ENCODE data around the gene SEZ6L2.
"Not testable (repeated sequence)": the region's sequence is repeated elsewhere in the genome, so short reads cannot be mapped to it uniquely, and the experiment has no call there.

SEZ6L2 gene

DNA sequence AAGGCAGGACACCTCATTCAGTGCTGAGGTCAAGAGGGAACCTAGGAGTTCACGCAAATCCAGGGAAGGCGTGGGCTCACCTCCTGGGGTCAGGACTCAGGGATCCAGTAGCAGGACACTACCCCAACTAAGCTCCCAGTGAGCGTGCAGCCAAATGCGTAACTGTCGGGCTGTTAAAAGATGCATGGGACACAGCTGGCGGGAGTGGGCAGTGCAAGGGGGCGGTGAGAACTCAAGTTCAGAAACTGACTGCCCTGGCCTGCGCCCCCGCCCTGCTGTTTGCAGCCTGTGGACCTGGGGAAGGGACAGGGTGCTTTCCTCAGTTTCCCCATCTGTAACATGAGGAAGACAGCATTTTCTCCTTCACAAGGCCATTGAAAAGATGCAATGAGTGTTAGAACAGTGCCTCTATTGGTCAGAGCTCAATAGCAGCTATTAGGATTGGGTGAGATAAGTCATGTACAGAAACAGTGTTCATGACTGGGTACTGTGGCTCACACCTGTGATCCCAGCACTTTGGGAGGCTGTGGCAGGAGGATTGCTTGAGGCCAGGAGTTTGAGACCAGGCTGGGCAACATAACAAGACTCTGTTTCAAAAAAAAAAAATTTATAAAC, 56.5 kb downstream of the SEZ6L2 start:
- peaks cover 51 to 93% of the 10 kb centered on the region in 2 donors for H3K36me3 ChIP-seq (ENCODE audit: control insufficient read depth in 1 of 2, insufficient read depth in 2 of 2, low read length in 2 of 2)
- no peak overlapping the region for H3K9ac ChIP-seq (ENCODE audit: low read depth in 1 of 2, low read length in 2 of 2)
- no peaks in the 10 kb centered on the region for H3K4me1 ChIP-seq (ENCODE audit: control insufficient read depth in 1 of 2, insufficient read depth in 2 of 2, low read length in 2 of 2)
- no peak overlapping the region for H3K4me3 ChIP-seq (ENCODE audit: low read depth in 1 of 2, low read length in 2 of 2)
- no peaks in the 10 kb centered on the region for H3K9me3 ChIP-seq (ENCODE audit: control insufficient read depth in 1 of 2, low read length in 2 of 2)
- H3K27me3 ChIP-seq (ENCODE audit: control insufficient read depth in 1 of 2, insufficient read depth in 2 of 2, low read length in 2 of 2), result no peaks in the 10 kb centered on the region
- no peak overlapping the region for H3K27ac ChIP-seq (ENCODE audit: low read depth, low read length)

DNA sequence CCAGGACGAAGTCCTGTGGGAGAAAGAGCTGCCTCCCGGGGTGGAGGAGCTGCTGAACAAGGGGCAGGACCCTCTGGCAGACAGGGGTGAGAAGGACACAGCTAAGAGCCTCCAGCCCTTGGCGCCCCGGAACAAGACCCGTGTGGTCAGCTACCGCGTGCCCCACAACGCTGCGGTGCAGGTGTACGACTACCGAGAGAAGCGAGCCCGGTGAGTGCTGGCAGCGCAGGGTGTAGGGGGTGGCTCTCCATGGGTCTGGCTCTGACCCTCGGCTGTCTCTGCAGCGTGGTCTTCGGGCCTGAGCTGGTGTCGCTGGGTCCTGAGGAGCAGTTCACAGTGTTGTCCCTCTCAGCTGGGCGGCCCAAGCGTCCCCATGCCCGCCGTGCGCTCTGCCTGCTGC, 57.7 kb downstream of the SEZ6L2 start:
- Histone ChIP-seq H3K9me3 (ENCODE audit: control insufficient read depth in 1 of 2, low read length in 2 of 2) (no peaks in the 10 kb centered on the region), H3K27ac (ENCODE audit: low read depth, low read length) (no peak overlapping the region), H3K4me3 (ENCODE audit: low read depth in 1 of 2, low read length in 2 of 2) (no peak overlapping the region), H3K27me3 (ENCODE audit: control insufficient read depth in 1 of 2, insufficient read depth in 2 of 2, low read length in 2 of 2) (no peaks in the 10 kb centered on the region), H3K4me1 (ENCODE audit: control insufficient read depth in 1 of 2, insufficient read depth in 2 of 2, low read length in 2 of 2) (no peaks in the 10 kb centered on the region), H3K36me3 (ENCODE audit: control insufficient read depth in 1 of 2, insufficient read depth in 2 of 2, low read length in 2 of 2) (peaks cover 55 to 94% of the 10 kb centered on the region in 2 donors), H3K9ac (ENCODE audit: low read depth in 1 of 2, low read length in 2 of 2) (no peak overlapping the region)

DNA sequence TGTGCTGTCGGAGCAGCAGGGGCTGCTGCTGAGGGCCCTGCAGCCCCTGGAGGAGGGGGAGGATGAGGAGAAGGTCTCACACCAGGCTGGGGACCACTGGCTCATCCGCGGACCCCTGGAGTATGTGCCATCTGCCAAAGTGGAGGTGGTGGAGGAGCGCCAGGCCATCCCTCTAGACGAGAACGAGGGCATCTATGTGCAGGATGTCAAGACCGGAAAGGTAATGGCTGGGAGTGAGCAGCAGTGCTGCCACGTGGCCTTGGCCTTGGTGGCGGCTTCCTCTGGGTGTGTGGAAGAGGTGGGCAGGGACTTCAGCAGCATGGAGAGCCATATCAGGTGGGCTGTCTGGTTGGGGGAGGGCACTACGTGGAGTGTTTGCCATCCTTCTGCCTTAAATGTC, 59.1 kb downstream of the SEZ6L2 start:
- Histone ChIP-seq H3K4me3 (ENCODE audit: low read depth in 1 of 2, low read length in 2 of 2) (no peak overlapping the region), H3K27me3 (ENCODE audit: control insufficient read depth in 1 of 2, insufficient read depth in 2 of 2, low read length in 2 of 2) (no peaks in the 10 kb centered on the region), H3K9ac (ENCODE audit: low read depth in 1 of 2, low read length in 2 of 2) (no peak overlapping the region), H3K4me1 (ENCODE audit: control insufficient read depth in 1 of 2, insufficient read depth in 2 of 2, low read length in 2 of 2) (no peaks in the 10 kb centered on the region), H3K27ac (ENCODE audit: low read depth, low read length) (no peak overlapping the region), H3K9me3 (ENCODE audit: control insufficient read depth in 1 of 2, low read length in 2 of 2) (no peaks in the 10 kb centered on the region), H3K36me3 (ENCODE audit: control insufficient read depth in 1 of 2, insufficient read depth in 2 of 2, low read length in 2 of 2) (peaks cover 51 to 91% of the 10 kb centered on the region in 2 donors)

DNA sequence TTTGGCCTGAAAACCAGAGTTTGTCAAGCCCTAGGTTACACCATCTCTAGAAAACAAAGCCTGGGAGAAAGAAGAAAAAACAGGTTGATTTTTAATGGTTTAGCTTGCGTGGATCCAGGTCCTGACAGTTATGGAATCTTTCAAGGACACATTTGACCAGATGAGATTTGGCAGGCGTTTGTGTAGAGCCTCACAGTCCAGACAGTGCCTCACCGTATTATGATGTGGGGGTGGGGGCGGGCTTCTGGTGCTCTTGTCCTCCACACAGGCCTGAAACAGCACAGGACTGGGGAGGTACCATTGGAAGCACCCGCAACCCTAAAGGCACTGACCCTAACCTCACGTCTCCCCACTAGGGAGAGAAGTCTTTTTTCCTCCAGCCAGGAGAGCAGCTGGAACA, 59.5 kb downstream of the SEZ6L2 start:
- H3K4me1 ChIP-seq (ENCODE audit: control insufficient read depth in 1 of 2, insufficient read depth in 2 of 2, low read length in 2 of 2), result no peaks in the 10 kb centered on the region
- H3K27me3 ChIP-seq (ENCODE audit: control insufficient read depth in 1 of 2, insufficient read depth in 2 of 2, low read length in 2 of 2), result no peaks in the 10 kb centered on the region
- no peak overlapping the region for H3K9ac ChIP-seq (ENCODE audit: low read depth in 1 of 2, low read length in 2 of 2)
- no peaks in the 10 kb centered on the region for H3K9me3 ChIP-seq (ENCODE audit: control insufficient read depth in 1 of 2, low read length in 2 of 2)
- H3K4me3 ChIP-seq (ENCODE audit: low read depth in 1 of 2, low read length in 2 of 2), result no peak overlapping the region
- no peak overlapping the region for H3K27ac ChIP-seq (ENCODE audit: low read depth, low read length)
- H3K36me3 ChIP-seq (ENCODE audit: control insufficient read depth in 1 of 2, insufficient read depth in 2 of 2, low read length in 2 of 2), result peaks cover 50 to 90% of the 10 kb centered on the region in 2 donors

DNA sequence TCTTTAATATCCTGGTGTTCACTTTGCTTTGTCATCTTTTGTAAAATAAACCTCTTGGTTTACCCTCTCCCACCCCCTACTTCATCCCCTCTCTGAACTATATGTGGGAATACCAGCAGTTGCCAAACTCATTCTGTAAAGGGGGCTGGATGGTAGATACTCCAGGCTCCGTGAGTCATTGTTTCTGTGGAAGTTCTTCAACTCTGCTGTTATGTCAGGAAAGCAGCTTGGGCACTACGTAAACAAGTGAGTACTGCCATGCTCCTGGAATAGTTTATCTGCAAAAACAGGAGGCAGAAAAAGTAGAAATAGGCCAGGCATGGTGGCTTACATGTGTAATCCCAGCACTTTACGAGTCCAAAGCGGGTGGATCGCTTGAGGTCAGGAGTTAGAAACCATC, 61.5 kb downstream of the SEZ6L2 start:
- H3K4me3 ChIP-seq (ENCODE audit: low read depth in 1 of 2, low read length in 2 of 2), result no peak overlapping the region
- no peaks in the 10 kb centered on the region for H3K4me1 ChIP-seq (ENCODE audit: control insufficient read depth in 1 of 2, insufficient read depth in 2 of 2, low read length in 2 of 2)
- no peaks in the 10 kb centered on the region for H3K27me3 ChIP-seq (ENCODE audit: control insufficient read depth in 1 of 2, insufficient read depth in 2 of 2, low read length in 2 of 2)
- peaks cover 48 to 90% of the 10 kb centered on the region in 2 donors for H3K36me3 ChIP-seq (ENCODE audit: control insufficient read depth in 1 of 2, insufficient read depth in 2 of 2, low read length in 2 of 2)
- H3K9me3 ChIP-seq (ENCODE audit: control insufficient read depth in 1 of 2, low read length in 2 of 2), result no peaks in the 10 kb centered on the region
- H3K9ac ChIP-seq (ENCODE audit: low read depth in 1 of 2, low read length in 2 of 2), result no peak overlapping the region
- no peak overlapping the region for H3K27ac ChIP-seq (ENCODE audit: low read depth, low read length)

DNA sequence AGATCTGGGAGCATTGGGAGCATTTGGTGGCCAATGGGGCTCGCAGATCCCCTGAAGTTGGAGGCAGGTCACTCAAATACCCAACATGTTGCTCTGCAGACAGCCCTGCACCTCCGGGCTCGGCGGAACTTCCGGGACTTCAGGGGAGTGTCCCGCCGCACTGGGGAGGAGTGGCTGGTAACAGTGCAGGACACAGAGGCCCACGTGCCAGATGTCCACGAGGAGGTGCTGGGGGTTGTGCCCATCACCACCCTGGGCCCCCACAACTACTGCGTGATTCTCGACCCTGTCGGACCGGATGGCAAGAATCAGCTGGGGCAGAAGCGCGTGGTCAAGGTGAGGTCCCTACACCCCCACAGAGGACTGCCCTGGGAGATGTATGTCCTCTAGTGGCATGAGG, 62.7 kb downstream of the SEZ6L2 start:
- H3K27ac ChIP-seq (ENCODE audit: low read depth, low read length), result no peak overlapping the region
- no peak overlapping the region for H3K9ac ChIP-seq (ENCODE audit: low read depth in 1 of 2, low read length in 2 of 2)
- H3K9me3 ChIP-seq (ENCODE audit: control insufficient read depth in 1 of 2, low read length in 2 of 2), result no peaks in the 10 kb centered on the region
- no peak overlapping the region for H3K4me3 ChIP-seq (ENCODE audit: low read depth in 1 of 2, low read length in 2 of 2)
- peaks cover 37 to 87% of the 10 kb centered on the region in 2 donors for H3K36me3 ChIP-seq (ENCODE audit: control insufficient read depth in 1 of 2, insufficient read depth in 2 of 2, low read length in 2 of 2)
- no peaks in the 10 kb centered on the region for H3K4me1 ChIP-seq (ENCODE audit: control insufficient read depth in 1 of 2, insufficient read depth in 2 of 2, low read length in 2 of 2)
- H3K27me3 ChIP-seq (ENCODE audit: control insufficient read depth in 1 of 2, insufficient read depth in 2 of 2, low read length in 2 of 2), result no peaks in the 10 kb centered on the region

DNA sequence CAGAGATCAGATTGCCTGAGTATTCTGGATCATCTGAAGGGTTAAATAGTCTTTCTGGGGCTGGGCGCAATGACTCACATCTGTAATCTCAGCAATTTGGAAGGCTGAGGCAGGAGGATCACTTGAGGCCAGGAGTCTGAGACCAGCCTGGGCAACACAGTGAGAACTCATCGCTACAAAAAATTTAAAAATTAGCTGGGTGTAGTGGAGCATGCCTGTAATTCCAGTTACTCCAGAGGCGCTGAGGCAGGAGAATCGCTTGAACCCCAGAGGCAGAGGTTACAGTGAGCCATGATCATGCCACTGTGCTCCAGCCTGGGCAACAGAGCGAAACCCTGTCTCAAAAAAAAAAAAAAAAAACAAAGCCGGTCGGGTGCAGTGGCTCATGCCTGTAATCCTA, 63.4 kb downstream of the SEZ6L2 start:
- H3K27ac ChIP-seq (ENCODE audit: low read depth, low read length), result no peak overlapping the region
- no peaks in the 10 kb centered on the region for H3K9me3 ChIP-seq (ENCODE audit: control insufficient read depth in 1 of 2, low read length in 2 of 2)
- H3K36me3 ChIP-seq (ENCODE audit: control insufficient read depth in 1 of 2, insufficient read depth in 2 of 2, low read length in 2 of 2), result peaks cover 33 to 87% of the 10 kb centered on the region in 2 donors
- no peaks in the 10 kb centered on the region for H3K27me3 ChIP-seq (ENCODE audit: control insufficient read depth in 1 of 2, insufficient read depth in 2 of 2, low read length in 2 of 2)
- no peak overlapping the region for H3K4me3 ChIP-seq (ENCODE audit: low read depth in 1 of 2, low read length in 2 of 2)
- no peaks in the 10 kb centered on the region for H3K4me1 ChIP-seq (ENCODE audit: control insufficient read depth in 1 of 2, insufficient read depth in 2 of 2, low read length in 2 of 2)
- H3K9ac ChIP-seq (ENCODE audit: low read depth in 1 of 2, low read length in 2 of 2), result no peak overlapping the region

DNA sequence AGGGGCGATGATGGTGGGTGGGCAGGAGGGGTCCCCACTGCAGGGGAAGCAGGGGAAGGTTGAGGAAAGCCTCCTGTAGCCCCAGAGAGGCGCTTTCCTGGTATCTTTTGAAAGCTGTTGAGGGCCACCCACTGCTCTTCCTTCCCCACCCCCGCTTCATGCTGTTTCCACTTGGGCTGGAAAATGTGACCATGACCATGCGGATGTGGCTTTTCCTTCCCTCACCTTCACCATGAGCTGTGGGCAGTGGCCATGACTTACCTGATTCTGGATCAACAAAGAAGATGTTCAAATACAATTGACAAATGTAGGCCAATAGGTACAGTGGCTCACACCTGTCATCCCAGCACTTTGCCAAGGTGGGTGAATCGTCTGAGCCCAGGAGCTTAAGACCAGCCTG, 65.3 kb downstream of the SEZ6L2 start:
- H3K9me3 ChIP-seq (ENCODE audit: control insufficient read depth in 1 of 2, low read length in 2 of 2), result no peaks in the 10 kb centered on the region
- no peaks in the 10 kb centered on the region for H3K27me3 ChIP-seq (ENCODE audit: control insufficient read depth in 1 of 2, insufficient read depth in 2 of 2, low read length in 2 of 2)
- no peak overlapping the region for H3K4me3 ChIP-seq (ENCODE audit: low read depth in 1 of 2, low read length in 2 of 2)
- no peak overlapping the region for H3K9ac ChIP-seq (ENCODE audit: low read depth in 1 of 2, low read length in 2 of 2)
- H3K36me3 ChIP-seq (ENCODE audit: control insufficient read depth in 1 of 2, insufficient read depth in 2 of 2, low read length in 2 of 2), result peaks cover 40 to 82% of the 10 kb centered on the region in 2 donors
- peaks cover 0 to 11% of the 10 kb centered on the region in 2 donors for H3K4me1 ChIP-seq (ENCODE audit: control insufficient read depth in 1 of 2, insufficient read depth in 2 of 2, low read length in 2 of 2)
- no peak overlapping the region for H3K27ac ChIP-seq (ENCODE audit: low read depth, low read length)

DNA sequence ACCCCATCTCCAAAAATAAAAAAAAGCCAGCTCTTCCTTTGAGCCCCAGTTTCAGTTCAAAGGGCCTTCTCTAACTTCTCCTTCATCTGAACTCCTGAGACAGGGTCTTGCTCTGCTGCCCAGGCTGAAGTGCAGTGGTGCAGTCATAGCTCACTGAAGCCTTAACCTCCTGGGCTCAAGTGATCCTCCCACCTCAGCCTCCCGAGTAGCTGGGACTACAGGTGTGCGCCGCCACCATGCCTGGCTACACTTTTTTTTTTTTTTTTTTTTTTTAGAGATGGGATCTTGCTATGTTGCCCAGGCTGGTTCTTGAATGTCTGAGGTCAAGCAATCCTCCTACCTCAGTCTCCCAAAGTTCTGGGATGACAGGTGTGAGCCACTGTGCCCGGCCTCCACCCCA, 66.1 kb downstream of the SEZ6L2 start:
- H3K27ac ChIP-seq (ENCODE audit: low read depth, low read length); H3K9ac ChIP-seq (ENCODE audit: low read depth in 1 of 2, low read length in 2 of 2); H3K27me3 ChIP-seq (ENCODE audit: control insufficient read depth in 1 of 2, insufficient read depth in 2 of 2, low read length in 2 of 2); H3K4me3 ChIP-seq (ENCODE audit: low read depth in 1 of 2, low read length in 2 of 2); H3K9me3 ChIP-seq (ENCODE audit: control insufficient read depth in 1 of 2, low read length in 2 of 2): not testable (repeated sequence)
- H3K36me3 ChIP-seq (ENCODE audit: control insufficient read depth in 1 of 2, insufficient read depth in 2 of 2, low read length in 2 of 2), result peaks cover 38 to 74% of the 10 kb centered on the region in 2 donors
- peaks cover 0 to 19% of the 10 kb centered on the region in 2 donors for H3K4me1 ChIP-seq (ENCODE audit: control insufficient read depth in 1 of 2, insufficient read depth in 2 of 2, low read length in 2 of 2)

DNA sequence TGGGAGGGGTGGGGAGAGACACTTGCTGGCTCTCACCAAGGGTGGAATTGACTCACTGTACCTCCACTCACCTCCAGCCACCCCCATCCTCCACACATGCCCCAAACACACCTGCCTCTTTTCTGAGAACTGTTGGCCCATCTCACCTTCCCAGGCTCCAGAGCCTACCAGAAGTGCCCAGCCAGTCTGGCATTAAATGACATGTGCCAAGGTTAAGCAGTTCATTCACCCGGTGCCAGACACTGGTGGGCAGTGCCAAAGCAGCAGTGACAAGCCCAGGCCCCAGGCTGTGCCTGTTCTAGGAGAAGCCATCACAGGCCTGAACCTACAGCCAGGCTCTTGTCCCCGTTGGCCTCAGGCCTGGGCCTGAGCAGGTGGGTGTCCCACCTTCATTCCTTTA, 67.9 kb downstream of the SEZ6L2 start:
- no peak overlapping the region for H3K9ac ChIP-seq (ENCODE audit: low read depth in 1 of 2, low read length in 2 of 2)
- H3K27ac ChIP-seq (ENCODE audit: low read depth, low read length), result no peak overlapping the region
- H3K27me3 ChIP-seq (ENCODE audit: control insufficient read depth in 1 of 2, insufficient read depth in 2 of 2, low read length in 2 of 2), result no peaks in the 10 kb centered on the region
- no peak overlapping the region for H3K4me3 ChIP-seq (ENCODE audit: low read depth in 1 of 2, low read length in 2 of 2)
- H3K36me3 ChIP-seq (ENCODE audit: control insufficient read depth in 1 of 2, insufficient read depth in 2 of 2, low read length in 2 of 2), result peaks cover 26 to 58% of the 10 kb centered on the region in 2 donors
- H3K4me1 ChIP-seq (ENCODE audit: control insufficient read depth in 1 of 2, insufficient read depth in 2 of 2, low read length in 2 of 2), result peaks cover 7 to 30% of the 10 kb centered on the region in 2 donors
- H3K9me3 ChIP-seq (ENCODE audit: control insufficient read depth in 1 of 2, low read length in 2 of 2), result no peaks in the 10 kb centered on the region

DNA sequence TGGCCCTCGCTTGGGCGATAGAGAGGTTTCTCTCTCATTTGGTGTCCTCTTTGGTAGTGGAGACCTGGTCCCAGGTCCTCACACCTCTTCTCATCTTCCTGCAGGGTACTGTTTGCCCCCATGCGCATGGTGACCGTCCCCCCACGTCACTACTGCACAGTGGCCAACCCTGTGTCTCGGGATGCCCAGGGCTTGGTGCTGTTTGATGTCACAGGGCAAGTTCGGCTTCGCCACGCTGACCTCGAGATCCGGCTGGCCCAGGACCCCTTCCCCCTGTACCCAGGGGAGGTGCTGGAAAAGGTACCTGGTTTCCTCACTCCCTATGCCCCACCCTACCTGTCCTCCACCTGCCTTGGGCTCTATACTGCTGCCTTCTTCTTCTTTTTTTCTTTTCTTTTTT, 68.6 kb downstream of the SEZ6L2 start:
- no peak overlapping the region for H3K4me3 ChIP-seq (ENCODE audit: low read depth in 1 of 2, low read length in 2 of 2)
- no peak overlapping the region for H3K9ac ChIP-seq (ENCODE audit: low read depth in 1 of 2, low read length in 2 of 2)
- H3K27me3 ChIP-seq (ENCODE audit: control insufficient read depth in 1 of 2, insufficient read depth in 2 of 2, low read length in 2 of 2), result no peaks in the 10 kb centered on the region
- H3K4me1 ChIP-seq (ENCODE audit: control insufficient read depth in 1 of 2, insufficient read depth in 2 of 2, low read length in 2 of 2), result peaks cover 12 to 37% of the 10 kb centered on the region in 2 donors
- peaks cover 27 to 51% of the 10 kb centered on the region in 2 donors for H3K36me3 ChIP-seq (ENCODE audit: control insufficient read depth in 1 of 2, insufficient read depth in 2 of 2, low read length in 2 of 2)
- H3K9me3 ChIP-seq (ENCODE audit: control insufficient read depth in 1 of 2, low read length in 2 of 2), result no peaks in the 10 kb centered on the region
- no peak overlapping the region for H3K27ac ChIP-seq (ENCODE audit: low read depth, low read length)

Data from duodenal mucosa (tissue), 2 donors.